DND-41 (cell line): ENCODE data around the gene SPC24.
"Not testable (repeated sequence)": the region's sequence is repeated elsewhere in the genome, so short reads cannot be mapped to it uniquely, and the experiment has no call there.

Experiments
- ATAC-seq: fragments of 200-7000 bp; cut with Tn5 transposase; 3 replicates; pipeline ENCODE4 v1.9.1; 2021; ENCODE audit warnings: low read depth; ENCODE audit not compliant: insufficient read depth
- DNase-seq: peaks from one replicate; pipeline ENCODE4 v3.0.0-alpha.2; 2020
- H2AFZ ChIP-seq: 2 replicates; pipeline ENCODE4 v1.6.0; 2012; ENCODE audit warnings: low read depth, low read length
- H3K27ac ChIP-seq: 2 replicates; pipeline ENCODE4 v1.5.1; 2012; ENCODE audit warnings: low read length, inconsistent platforms
- H3K27me3 ChIP-seq: fragments of 200-600 bp; sonication (generic); 2 replicates; pipeline ENCODE4 v1.6.0; 2012; ENCODE audit warnings: low read length, mild to moderate bottlenecking, inconsistent platforms; ENCODE audit not compliant: insufficient read depth, poor library complexity
- H3K36me3 ChIP-seq: 2 replicates; pipeline ENCODE4 v1.5.1; 2012; ENCODE audit warnings: low read length, inconsistent platforms; ENCODE audit not compliant: insufficient read depth
- H3K4me1 ChIP-seq: 2 replicates; pipeline ENCODE4 v1.5.1; 2012; ENCODE audit warnings: mild to moderate bottlenecking, low read length; ENCODE audit not compliant: insufficient read depth
- H3K4me2 ChIP-seq: 2 replicates; pipeline ENCODE4 v1.6.0; 2012; ENCODE audit warnings: mild to moderate bottlenecking, moderate library complexity, low read length, inconsistent platforms; ENCODE audit not compliant: insufficient read depth
- H3K4me3 ChIP-seq, 2 experiments: fragments of 200-600 bp in 1 of 2; shearing (Covaris generic) in 1 of 2; 2 replicates each; pipeline ENCODE4 v1.5.1; 2012 to 2016; ENCODE audit warnings: inconsistent platforms in 2 of 2, low read length in 2 of 2, mild to moderate bottlenecking in 2 of 2, low read depth in 1 of 2, moderate library complexity in 1 of 2
- H3K79me2 ChIP-seq: 2 replicates; pipeline ENCODE4 v1.6.0; 2012; ENCODE audit warnings: low read length, inconsistent platforms; ENCODE audit not compliant: insufficient read depth
- H3K9ac ChIP-seq: 2 replicates; pipeline ENCODE4 v1.6.0; 2012; ENCODE audit warnings: low read depth, mild to moderate bottlenecking, inconsistent platforms, low read length, moderate library complexity
- H3K9me3 ChIP-seq: 2 replicates; pipeline ENCODE4 v1.5.1; 2012; ENCODE audit warnings: low read length, moderate library complexity, mild to moderate bottlenecking, inconsistent platforms; ENCODE audit not compliant: insufficient read depth, severe bottlenecking
- H4K20me1 ChIP-seq: 2 replicates; pipeline ENCODE4 v1.6.0; 2012; ENCODE audit warnings: low read length; ENCODE audit not compliant: insufficient read depth
- CTCF ChIP-seq: IDR thresholded peaks from 2 replicates; pipeline ENCODE4 v1.5.1; 2012; ENCODE audit warnings: borderline replicate concordance, low read length, moderate library complexity, mild to moderate bottlenecking; ENCODE audit not compliant: poor library complexity, severe bottlenecking; ENCODE audit errors: extremely low read depth
- EZH2 ChIP-seq: IDR thresholded peaks from 3 replicates; pipeline ENCODE4 v1.6.1; 2012; ENCODE audit warnings: borderline replicate concordance, low read depth, mild to moderate bottlenecking, moderate library complexity, low read length, inconsistent platforms; ENCODE audit not compliant: severe bottlenecking

The SPC24 gene

GRCh38 chr19:11166281-11167142, 10.9 kb upstream of the SPC24 start:
- H2AFZ ChIP-seq = no peak overlapping the region
- H3K79me2 ChIP-seq = no peaks in the 10 kb centered on the region
- H3K27me3 ChIP-seq = no peaks in the 10 kb centered on the region
- H3K4me1 ChIP-seq = no peaks in the 10 kb centered on the region
- no peak overlapping the region for H3K4me3 ChIP-seq
- ATAC-seq (no peak), DNase-seq (no peak)
- no peaks in the 10 kb centered on the region for H3K36me3 ChIP-seq
- no peak for TF ChIP-seq EZH2
- H3K9me3 ChIP-seq = no peaks in the 10 kb centered on the region
- no peaks in the 10 kb centered on the region for H4K20me1 ChIP-seq
- H3K27ac ChIP-seq = no peak overlapping the region
- H3K9ac ChIP-seq = no peak overlapping the region
- H3K4me2 ChIP-seq = no peak overlapping the region

GRCh38 chr19:11165486-11166030, 10.0 kb upstream of the SPC24 start:
- no peaks in the 10 kb centered on the region for H3K36me3 ChIP-seq

GRCh38 chr19:11164879-11165406, 9.4 kb upstream of the SPC24 start:
- TF ChIP-seq EZH2 (no peak), CTCF (no peak)
- Histone ChIP-seq H3K9me3 (no peaks in the 10 kb centered on the region), H3K4me3 (no peak overlapping the region), H3K27me3 (no peaks in the 10 kb centered on the region), H4K20me1 (no peaks in the 10 kb centered on the region), H2AFZ (no peak overlapping the region), H3K36me3 (no peaks in the 10 kb centered on the region), H3K4me2 (no peak overlapping the region), H3K79me2 (no peaks in the 10 kb centered on the region), H3K9ac (no peak overlapping the region), H3K27ac (no peak overlapping the region), H3K4me1 (no peaks in the 10 kb centered on the region)
- DNase-seq (no peak), ATAC-seq (no peak)

More at GRCh38 chr19:11165486-11166030, 10.0 kb upstream of the SPC24 start:
- TF ChIP-seq EZH2 = no peak
- no peak for TF ChIP-seq CTCF
- Histone ChIP-seq H3K79me2 (no peaks in the 10 kb centered on the region), H3K4me2 (no peak overlapping the region), H3K4me1 (no peaks in the 10 kb centered on the region), H3K27ac (no peak overlapping the region), H3K9me3 (no peaks in the 10 kb centered on the region), H3K27me3 (no peaks in the 10 kb centered on the region), H3K9ac (no peak overlapping the region), H3K4me3 (no peak overlapping the region), H4K20me1 (no peaks in the 10 kb centered on the region), H2AFZ (no peak overlapping the region)
- ATAC-seq = no peak
- no peak for DNase-seq

- Histone ChIP-seq H3K4me2 (no peak overlapping the region), H3K27ac (no peak overlapping the region), H3K36me3 (no peaks in the 10 kb centered on the region), H3K9ac (no peak overlapping the region), H2AFZ (no peak overlapping the region), H3K27me3 (no peaks in the 10 kb centered on the region), H3K9me3 (no peaks in the 10 kb centered on the region), H3K79me2 (no peaks in the 10 kb centered on the region), H3K4me1 (no peaks in the 10 kb centered on the region), H4K20me1 (no peaks in the 10 kb centered on the region), H3K4me3 (no peak overlapping the region)
- ATAC-seq (no peak), DNase-seq (no peak)
- TF ChIP-seq CTCF = no peak
- no peak for TF ChIP-seq EZH2
Measured at GRCh38 chr19:11164296-11164695, 8.7 kb upstream of the SPC24 start.

GRCh38 chr19:11160440-11160768, 4.8 kb upstream of the SPC24 start:
- DNase-seq, H3K9ac ChIP-seq, H3K4me1 ChIP-seq, H4K20me1 ChIP-seq, H3K4me3 ChIP-seq, H3K4me2 ChIP-seq, H3K79me2 ChIP-seq, H3K27ac ChIP-seq, ATAC-seq, H2AFZ ChIP-seq, H3K27me3 ChIP-seq, H3K36me3 ChIP-seq, H3K9me3 ChIP-seq: not testable (repeated sequence)
